Measurements from ENCODE around the gene EZR. TPM values are rescaled to one million over a fixed set of nuclear protein-coding genes. Genes with fewer than 3 reads are reported as not detected.

EZR gene
- total and polyA plus RNA-seq, 2 of the 8 experiments (the other 6 are each of a cell fraction or from before 2014, with no cell fraction given), result 122 to 286 TPM

DNA sequence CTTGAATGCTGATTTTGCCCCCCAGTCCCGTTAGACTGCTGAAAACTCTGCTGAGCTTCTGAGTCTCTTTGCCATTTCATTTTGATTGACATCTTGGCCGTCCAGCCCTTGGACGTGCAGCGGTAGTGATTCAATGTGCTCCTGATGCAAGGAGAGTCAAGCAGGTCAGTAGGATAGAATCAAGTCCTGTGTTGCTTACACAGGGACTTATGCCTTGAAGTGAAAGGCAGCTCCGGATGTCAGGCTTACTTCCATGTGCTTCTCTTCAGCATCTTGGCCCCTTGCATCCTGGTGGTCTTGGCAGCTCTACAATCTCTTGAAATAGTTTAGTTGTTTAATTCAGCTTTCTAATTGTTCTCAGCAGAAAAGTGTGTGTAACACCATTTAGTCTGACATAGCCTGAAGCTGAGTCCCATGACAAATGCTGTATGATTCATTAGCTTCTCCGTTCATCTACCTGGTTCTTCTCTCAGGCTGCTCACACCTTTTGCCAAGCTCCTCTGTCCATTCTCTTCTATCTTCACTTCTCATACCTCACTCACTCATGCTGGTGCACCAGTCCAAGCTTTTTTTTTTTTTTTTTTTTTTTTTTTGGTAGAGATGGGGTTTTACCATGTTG, 76.0 kb downstream of the EZR start:
- Histone ChIP-seq H3K27me3 (replicated peaks in 1 of 4; ENCODE audit: control insufficient read depth in 3 of 4, extremely low read depth in 1 of 4, insufficient read depth in 3 of 4, low read length in 3 of 4) (no peaks in the 10 kb centered on the region), H2BK12ac (ENCODE audit: low read depth, low read length) (no peak overlapping the region), H3K14ac (ENCODE audit: insufficient read length) (no peak overlapping the region), H3K27ac (ENCODE audit: low read depth, low read length) (no peak overlapping the region), H3K79me2 (ENCODE audit: control insufficient read depth in 1 of 2, insufficient read depth in 2 of 2, low read length in 2 of 2) (no peaks in the 10 kb centered on the region), H3K23ac (ENCODE audit: insufficient read length) (no peak overlapping the region), H2AFZ (ENCODE audit: low read length) (no peak overlapping the region), H3K4me3 (ENCODE audit: extremely low read depth in 1 of 4, insufficient read depth in 2 of 4, low read depth in 3 of 4, low read length in 4 of 4) (no peak overlapping the region), H3K4ac (replicated peaks; ENCODE audit: insufficient read length, low read depth, low read length) (no peak overlapping the region), H3K56ac (replicated peaks; ENCODE audit: insufficient read length, low read depth, low read length) (no peak overlapping the region), H3K23me2 (ENCODE audit: low read depth, low read length) (no peaks in the 10 kb centered on the region), H3K18ac (ENCODE audit: extremely low read depth, low read length) (no peak overlapping the region), H3K9me3 (ENCODE audit: insufficient read depth in 2 of 2, low read depth in 1 of 2, low read length in 1 of 2) (peaks cover 3% of the 10 kb centered on the region in 2 experiments; a peak in 3 of 4 replicates), H2BK15ac (ENCODE audit: low read length) (no peak overlapping the region; the same call in 1 of the 2 replicates), H4K8ac (ENCODE audit: extremely low read depth, insufficient read depth, low read length) (no peak overlapping the region), H3K9ac (replicated peaks in 1 of 4; ENCODE audit: extremely low read depth in 1 of 4, low read depth in 3 of 4, low read length in 3 of 4) (no peak overlapping the region), H3K4me1 (replicated peaks in 1 of 4; ENCODE audit: control insufficient read depth in 3 of 4, insufficient read depth in 4 of 4, low read length in 3 of 4) (no peaks in the 10 kb centered on the region), H3K36me3 (ENCODE audit: control insufficient read depth in 2 of 4, insufficient read depth in 4 of 4, low read length in 3 of 4) (no peaks in the 10 kb centered on the region), H4K91ac (replicated peaks; ENCODE audit: insufficient read length, low read length) (no peak overlapping the region), H3K4me2 (ENCODE audit: insufficient read depth in 1 of 2, low read depth in 2 of 2, low read length in 2 of 2) (no peak overlapping the region), H2BK120ac (replicated peaks; ENCODE audit: low read depth, low read length) (no peak overlapping the region), H3K79me1 (ENCODE audit: low read depth, low read length) (no peaks in the 10 kb centered on the region), H2AK5ac (ENCODE audit: low read depth, low read length) (no peak overlapping the region), H4K20me1 (replicated peaks in 1 of 2; ENCODE audit: control insufficient read depth in 1 of 2, insufficient read depth in 2 of 2, low read length in 2 of 2) (no peaks in the 10 kb centered on the region), H2BK20ac (ENCODE audit: low read length) (no peak overlapping the region), H4K5ac (ENCODE audit: insufficient read length, low read depth, low read length) (no peak overlapping the region), H2BK5ac (ENCODE audit: low read depth, low read length) (no peak overlapping the region)
- FAIRE-seq, result no peak
- 89% methylated on average over 6 of the region's 6 CpGs; no CpG with 5 or more reads in 1 of the 2 experiments for WGBS, 2 experiments (ENCODE audit: extremely low coverage in 1 of 2, insufficient coverage in 1 of 2, insufficient read length in 1 of 2, insufficient replicate concordance in 2 of 2, low coverage in 1 of 2, low lambda C conversion rate in 2 of 2, missing lambda C conversion rate in 1 of 2)
- DNase-seq (ENCODE audit: low read depth in 1 of 2, low spot score in 2 of 2), result no peak
- CTCF ChIA-PET (ENCODE audit: partially characterized antibody), result interaction anchor here (1.2 to 2.9 kb wide), 11 partner anchors 10 to 231 kb away, joined by 3 to 19 read pairs (median 4); no protein-coding TSS in a partner anchor
- POLR2A ChIA-PET (ENCODE audit: partially characterized antibody), result interaction anchor here (1.0 to 2.1 kb wide), 5 partner anchors 9 to 53 kb away, joined by 3 to 11 read pairs (median 5); no protein-coding TSS in a partner anchor
- TF ChIP-seq, protein P1, sequence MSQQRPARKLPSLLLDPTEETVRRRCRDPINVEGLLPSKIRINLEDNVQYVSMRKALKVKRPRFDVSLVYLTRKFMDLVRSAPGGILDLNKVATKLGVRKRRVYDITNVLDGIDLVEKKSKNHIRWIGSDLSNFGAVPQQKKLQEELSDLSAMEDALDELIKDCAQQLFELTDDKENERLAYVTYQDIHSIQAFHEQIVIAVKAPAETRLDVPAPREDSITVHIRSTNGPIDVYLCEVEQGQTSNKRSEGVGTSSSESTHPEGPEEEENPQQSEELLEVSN (IDR thresholded peaks at IDR 0.05), result no peak
- TF ChIP-seq RBBP5 (IDR thresholded peaks at IDR 0.05; ENCODE audit: borderline replicate concordance, low read depth, low read length) (no peak), HDAC6 (IDR thresholded peaks at IDR 0.05; ENCODE audit: low read depth, low read length) (no peak), CHD1 (IDR thresholded peaks at IDR 0.05; ENCODE audit: low read depth, low read length) (no peak), RNF2 (IDR thresholded peaks at IDR 0.05; ENCODE audit: borderline replicate concordance, low read depth, low read length, missing control alignments, poor library complexity, severe bottlenecking) (no peak), BACH1 (IDR thresholded peaks at IDR 0.05; ENCODE audit: low read length) (no peak), SIN3A (conservative IDR thresholded peaks at IDR 0.05 in 1 of 2, IDR thresholded peaks at IDR 0.05 in 1 of 2; ENCODE audit: low read depth in 1 of 2, low read length in 2 of 2) (no peak), POLR2AphosphoS5 (IDR thresholded peaks at IDR 0.05; ENCODE audit: low read depth, low read length) (no peak)
- TF ChIP-seq, protein P2, sequence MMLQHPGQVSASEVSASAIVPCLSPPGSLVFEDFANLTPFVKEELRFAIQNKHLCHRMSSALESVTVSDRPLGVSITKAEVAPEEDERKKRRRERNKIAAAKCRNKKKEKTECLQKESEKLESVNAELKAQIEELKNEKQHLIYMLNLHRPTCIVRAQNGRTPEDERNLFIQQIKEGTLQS (IDR thresholded peaks at IDR 0.05; ENCODE audit: insufficient read depth, low read depth, low read length), result no peak
